LNCaP clone FGC (cell line): Measurements from ENCODE around the gene IGSF23.
"Not testable (repeated sequence)": the region's sequence is repeated elsewhere in the genome, so short reads cannot be mapped to it uniquely, and the experiment has no call there.

ENCODE experiments used
- DNase-seq: peaks from one replicate; pipeline ENCODE4 v3.0.0-alpha.2; 2011; ENCODE audit warnings: low read depth
- H3K4me3 ChIP-seq: 2 replicates; pipeline ENCODE4 v1.5.1; 2011; ENCODE audit warnings: mild to moderate bottlenecking, low read depth, low read length, control low read depth
- CTCF ChIP-seq: IDR thresholded peaks from 2 replicates; pipeline ENCODE4 v1.5.1; 2012; ENCODE audit warnings: mild to moderate bottlenecking; ENCODE audit not compliant: control insufficient read depth, insufficient read depth; ENCODE audit errors: extremely low read depth

Gene IGSF23

GRCh38 chr19:44587963-44588770 lies 25.2 kb upstream of the IGSF23 start:
- DNase-seq: no peak
- 0 out of 2 replicates have a peak, but pooled peaks have one; percentile 8 for TF ChIP-seq CTCF
- no peak overlapping the region for H3K4me3 ChIP-seq

- no peak overlapping the region for H3K4me3 ChIP-seq
- no peak for TF ChIP-seq CTCF
- no peak for DNase-seq
Measured at GRCh38 chr19:44588771-44589112, 24.6 kb upstream of the IGSF23 start.

- H3K4me3 ChIP-seq: no peak overlapping the region
- no peak for DNase-seq
- TF ChIP-seq CTCF: no peak
Measured at GRCh38 chr19:44590245-44591059, 22.9 kb upstream of the IGSF23 start.

GRCh38 chr19:44591340-44591993 lies 21.9 kb upstream of the IGSF23 start:
- not testable (repeated sequence) for H3K4me3 ChIP-seq, DNase-seq

GRCh38 chr19:44592451-44592890 lies 20.9 kb upstream of the IGSF23 start:
- no peak for TF ChIP-seq CTCF
- DNase-seq: no peak
- H3K4me3 ChIP-seq: no peak overlapping the region

GRCh38 chr19:44593294-44593693 lies 20.1 kb upstream of the IGSF23 start:
- no peak for DNase-seq
- no peak for TF ChIP-seq CTCF

GRCh38 chr19:44593866-44594266 lies 19.5 kb upstream of the IGSF23 start:
- not testable (repeated sequence) for DNase-seq, H3K4me3 ChIP-seq

More at GRCh38 chr19:44593294-44593693, 20.1 kb upstream of the IGSF23 start:
- H3K4me3 ChIP-seq: no peak overlapping the region
